HL-60 (cell line): ENCODE data around the gene CMYA5.

Experiments used
- DNase-seq, 2 experiments: peaks; one replicate each; pipeline ENCODE4 v3.0.0-alpha.2; 2010 to 2020; ENCODE audit warnings: low read depth in 1 of 2, low spot score in 1 of 2
- H3K27ac ChIP-seq: fragments of 250-450 bp; sonication (Bioruptor Pico); replicated peaks from 2 replicates; pipeline ENCODE4 v1.5.1; 2020; ENCODE audit warnings: mild to moderate bottlenecking, moderate library complexity
- H3K27me3 ChIP-seq: fragments of 250-450 bp; sonication (Bioruptor Pico); 2 replicates; pipeline ENCODE4 v1.5.1; 2021; ENCODE audit warnings: mild to moderate bottlenecking, moderate library complexity; ENCODE audit not compliant: insufficient read depth, poor library complexity, severe bottlenecking
- H3K4me3 ChIP-seq: replicated peaks from 2 replicates; pipeline ENCODE4 v1.5.1; 2011; ENCODE audit warnings: mild to moderate bottlenecking, control low read depth, low read length; ENCODE audit not compliant: insufficient read depth
- CTCF ChIP-seq: IDR thresholded peaks from one replicate; pipeline ENCODE4 v1.5.1; 2011; ENCODE audit warnings: low read length, control low read depth, inconsistent platforms; ENCODE audit not compliant: insufficient read depth
- GABPA ChIP-seq: IDR thresholded peaks from 2 replicates; pipeline ENCODE4 v1.6.1; 2012; ENCODE audit warnings: low read depth
- POLR2AphosphoS5 ChIP-seq: IDR thresholded peaks from 2 replicates; pipeline ENCODE4 v1.6.1; 2012; ENCODE audit warnings: low read depth
- SPI1 ChIP-seq: IDR thresholded peaks from 2 replicates; pipeline ENCODE4 v1.6.1; 2012; ENCODE audit warnings: low read depth, mild to moderate bottlenecking, borderline replicate concordance
- TF ChIP-seq, protein P1 (sequence below): IDR thresholded peaks from 2 replicates; pipeline ENCODE4 v1.6.1; 2012; ENCODE audit warnings: low read depth; ENCODE audit not compliant: insufficient replicate concordance

Gene CMYA5

DNA sequence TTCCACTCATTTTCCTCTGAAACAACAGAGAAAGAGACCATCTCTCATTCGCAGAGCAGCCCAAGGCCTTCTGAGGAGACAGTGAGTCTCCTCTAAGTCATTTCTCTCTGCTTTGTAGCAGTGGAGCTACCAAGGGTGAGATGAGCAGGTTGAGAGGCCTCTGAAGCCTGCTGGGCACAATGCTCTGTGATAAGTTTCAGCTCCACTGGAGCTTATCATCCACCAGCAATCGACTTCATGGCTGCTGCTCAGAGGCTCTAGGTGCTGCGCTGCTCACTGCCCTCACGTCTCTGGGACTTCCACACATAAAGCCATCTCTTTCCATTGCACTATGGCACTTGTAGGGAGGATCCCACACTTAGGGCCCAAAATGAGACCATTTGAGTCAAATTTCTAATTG lies 96.3 kb downstream of the CMYA5 start:
- no peak for DNase-seq
- Histone ChIP-seq H3K4me3 (no peak overlapping the region), H3K27ac (no peak overlapping the region), H3K27me3 (no peaks in the 10 kb centered on the region)
- TF ChIP-seq, protein P1, sequence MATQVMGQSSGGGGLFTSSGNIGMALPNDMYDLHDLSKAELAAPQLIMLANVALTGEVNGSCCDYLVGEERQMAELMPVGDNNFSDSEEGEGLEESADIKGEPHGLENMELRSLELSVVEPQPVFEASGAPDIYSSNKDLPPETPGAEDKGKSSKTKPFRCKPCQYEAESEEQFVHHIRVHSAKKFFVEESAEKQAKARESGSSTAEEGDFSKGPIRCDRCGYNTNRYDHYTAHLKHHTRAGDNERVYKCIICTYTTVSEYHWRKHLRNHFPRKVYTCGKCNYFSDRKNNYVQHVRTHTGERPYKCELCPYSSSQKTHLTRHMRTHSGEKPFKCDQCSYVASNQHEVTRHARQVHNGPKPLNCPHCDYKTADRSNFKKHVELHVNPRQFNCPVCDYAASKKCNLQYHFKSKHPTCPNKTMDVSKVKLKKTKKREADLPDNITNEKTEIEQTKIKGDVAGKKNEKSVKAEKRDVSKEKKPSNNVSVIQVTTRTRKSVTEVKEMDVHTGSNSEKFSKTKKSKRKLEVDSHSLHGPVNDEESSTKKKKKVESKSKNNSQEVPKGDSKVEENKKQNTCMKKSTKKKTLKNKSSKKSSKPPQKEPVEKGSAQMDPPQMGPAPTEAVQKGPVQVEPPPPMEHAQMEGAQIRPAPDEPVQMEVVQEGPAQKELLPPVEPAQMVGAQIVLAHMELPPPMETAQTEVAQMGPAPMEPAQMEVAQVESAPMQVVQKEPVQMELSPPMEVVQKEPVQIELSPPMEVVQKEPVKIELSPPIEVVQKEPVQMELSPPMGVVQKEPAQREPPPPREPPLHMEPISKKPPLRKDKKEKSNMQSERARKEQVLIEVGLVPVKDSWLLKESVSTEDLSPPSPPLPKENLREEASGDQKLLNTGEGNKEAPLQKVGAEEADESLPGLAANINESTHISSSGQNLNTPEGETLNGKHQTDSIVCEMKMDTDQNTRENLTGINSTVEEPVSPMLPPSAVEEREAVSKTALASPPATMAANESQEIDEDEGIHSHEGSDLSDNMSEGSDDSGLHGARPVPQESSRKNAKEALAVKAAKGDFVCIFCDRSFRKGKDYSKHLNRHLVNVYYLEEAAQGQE: no peak
- TF ChIP-seq GABPA (no peak), SPI1 (no peak), CTCF (no peak), POLR2AphosphoS5 (no peak)

DNA sequence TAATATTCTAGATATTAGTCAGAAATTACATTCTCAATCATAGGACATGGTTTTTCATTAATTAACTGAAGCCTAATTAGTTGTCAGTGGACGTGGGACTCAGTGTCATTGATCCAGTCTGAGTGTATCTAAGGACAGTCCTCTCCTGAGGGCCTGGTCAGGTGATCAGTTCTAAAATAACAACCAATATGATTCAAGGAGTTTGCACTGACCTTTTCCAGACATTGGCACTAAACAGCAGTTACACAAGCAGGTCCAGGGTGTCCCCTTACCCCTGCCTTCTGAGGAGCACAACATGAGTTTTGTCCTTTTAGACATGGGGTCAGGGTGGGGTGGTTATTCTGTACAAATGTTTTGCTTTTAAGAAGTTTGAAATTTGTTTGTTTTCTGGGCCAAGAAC lies 97.8 kb downstream of the CMYA5 start:
- no peak for DNase-seq
- no peaks in the 10 kb centered on the region for H3K27me3 ChIP-seq
- H3K4me3 ChIP-seq: no peak overlapping the region
- TF ChIP-seq SPI1 (no peak), GABPA (no peak), POLR2AphosphoS5 (no peak), CTCF (no peak)
- TF ChIP-seq, protein P1: no peak
- H3K27ac ChIP-seq: no peak overlapping the region

- H3K27ac ChIP-seq: no peak overlapping the region
- no peak overlapping the region for H3K4me3 ChIP-seq
- DNase-seq: no peak
- TF ChIP-seq CTCF: no peak
- TF ChIP-seq POLR2AphosphoS5: no peak
- no peak for TF ChIP-seq GABPA
- no peak for TF ChIP-seq SPI1
- TF ChIP-seq, protein P1: no peak
- no peaks in the 10 kb centered on the region for H3K27me3 ChIP-seq
Measured at GRCh38 chr5:79791843-79792242, 102.2 kb downstream of the CMYA5 start.
